ENCODE data around the gene KNG1. TPM values are rescaled to one million over a fixed set of nuclear protein-coding genes. Genes with fewer than 3 reads are reported as not detected.
A peak's percentile ranks its signal among the peaks of the same experiment; 100 is the strongest.

KNG1 gene
- total and polyA plus RNA-seq, 2 of the 8 experiments (the other 6 are each of a cell fraction or from before 2014, with no cell fraction given): 0.05 TPM; not detected in 1

DNA sequence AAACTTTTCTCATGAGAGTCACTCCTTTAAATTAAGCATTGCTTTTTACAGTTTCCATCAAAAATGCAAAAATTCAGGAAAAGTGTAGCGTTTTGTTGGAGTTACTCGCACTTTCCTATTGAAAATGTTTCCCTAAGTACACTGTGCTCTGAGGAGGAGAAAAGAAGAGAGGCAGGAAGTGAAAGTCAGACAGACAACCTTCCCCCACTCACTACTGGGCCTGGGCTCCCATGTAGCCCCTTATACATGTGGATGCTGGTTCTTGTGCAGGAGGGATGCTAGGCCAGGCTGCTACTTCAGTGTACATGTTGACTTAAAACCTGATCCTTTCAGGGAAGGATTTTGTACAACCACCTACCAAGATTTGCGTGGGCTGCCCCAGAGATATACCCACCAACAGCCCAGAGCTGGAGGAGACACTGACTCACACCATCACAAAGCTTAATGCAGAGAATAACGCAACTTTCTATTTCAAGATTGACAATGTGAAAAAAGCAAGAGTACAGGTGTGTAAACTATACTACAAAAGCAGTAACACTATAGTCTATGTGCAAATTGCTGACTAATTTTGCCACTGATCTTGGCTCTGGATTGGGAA is 15.1 kb downstream of the KNG1 start:
- Histone ChIP-seq H3K23ac (ENCODE audit: insufficient read length) (no peak overlapping the region), H3K36me3 (ENCODE audit: control insufficient read depth in 2 of 4, insufficient read depth in 4 of 4, low read length in 3 of 4) (no peaks in the 10 kb centered on the region), H3K9me3 (ENCODE audit: insufficient read depth in 2 of 2, low read depth in 1 of 2, low read length in 1 of 2) (no peaks in the 10 kb centered on the region), H2BK120ac (replicated peaks; ENCODE audit: low read depth, low read length) (no peak overlapping the region), H3K4me1 (replicated peaks in 1 of 4; ENCODE audit: control insufficient read depth in 3 of 4, insufficient read depth in 4 of 4, low read length in 3 of 4) (no peaks in the 10 kb centered on the region), H2BK15ac (ENCODE audit: low read length) (no peak overlapping the region), H3K4me3 (ENCODE audit: extremely low read depth in 1 of 4, insufficient read depth in 2 of 4, low read depth in 3 of 4, low read length in 4 of 4) (no peak overlapping the region), H3K4ac (replicated peaks; ENCODE audit: insufficient read length, low read depth, low read length) (no peak overlapping the region), H2AK5ac (ENCODE audit: low read depth, low read length) (no peak overlapping the region), H3K79me1 (ENCODE audit: low read depth, low read length) (no peaks in the 10 kb centered on the region), H3K56ac (replicated peaks; ENCODE audit: insufficient read length, low read depth, low read length) (no peak overlapping the region), H4K20me1 (replicated peaks in 1 of 2; ENCODE audit: control insufficient read depth in 1 of 2, insufficient read depth in 2 of 2, low read length in 2 of 2) (no peaks in the 10 kb centered on the region), H4K8ac (ENCODE audit: extremely low read depth, insufficient read depth, low read length) (no peak overlapping the region), H3K14ac (ENCODE audit: insufficient read length) (no peak overlapping the region), H3K9ac (replicated peaks in 1 of 4; ENCODE audit: extremely low read depth in 1 of 4, low read depth in 3 of 4, low read length in 3 of 4) (no peak overlapping the region), H2BK5ac (ENCODE audit: low read depth, low read length) (peak overlapping the region; percentile 29; the same call in 1 of the 2 replicates), H2BK12ac (ENCODE audit: low read depth, low read length) (no peak overlapping the region), H4K5ac (ENCODE audit: insufficient read length, low read depth, low read length) (no peak overlapping the region), H3K23me2 (ENCODE audit: low read depth, low read length) (no peaks in the 10 kb centered on the region), H3K4me2 (ENCODE audit: insufficient read depth in 1 of 2, low read depth in 2 of 2, low read length in 2 of 2) (no peak overlapping the region), H4K91ac (replicated peaks; ENCODE audit: insufficient read length, low read length) (peak overlapping the region; percentile 86), H3K18ac (ENCODE audit: extremely low read depth, low read length) (no peak overlapping the region), H3K27me3 (replicated peaks in 1 of 4; ENCODE audit: control insufficient read depth in 3 of 4, extremely low read depth in 1 of 4, insufficient read depth in 3 of 4, low read length in 3 of 4) (no peaks in the 10 kb centered on the region), H2AFZ (ENCODE audit: low read length) (peak overlapping the region; percentile 77; the same call in 1 of the 2 replicates), H3K27ac (ENCODE audit: low read depth, low read length) (no peak overlapping the region), H2BK20ac (ENCODE audit: low read length) (no peak overlapping the region), H3K79me2 (ENCODE audit: control insufficient read depth in 1 of 2, insufficient read depth in 2 of 2, low read length in 2 of 2) (no peaks in the 10 kb centered on the region)
- TF ChIP-seq CBX8 (IDR thresholded peaks at IDR 0.05; ENCODE audit: borderline replicate concordance, low read depth, low read length): no peak
- no peak for TF ChIP-seq EP300 (IDR thresholded peaks at IDR 0.05; ENCODE audit: borderline replicate concordance in 1 of 2, low read depth in 2 of 2, low read length in 2 of 2)
- TF ChIP-seq SIX5 (IDR thresholded peaks at IDR 0.05; ENCODE audit: low read depth, low read length): no peak
- no peak for TF ChIP-seq SP2 (IDR thresholded peaks at IDR 0.05; ENCODE audit: low read length)
- TF ChIP-seq JUND (IDR thresholded peaks at IDR 0.05; ENCODE audit: low read length): no peak
- no peak for TF ChIP-seq HDAC2 (IDR thresholded peaks at IDR 0.05; ENCODE audit: borderline replicate concordance in 1 of 2, low read depth in 2 of 2, low read length in 2 of 2)
- TF ChIP-seq TCF12 (IDR thresholded peaks at IDR 0.05; ENCODE audit: low read depth, low read length): no peak
- no peak for TF ChIP-seq POLR2A (IDR thresholded peaks at IDR 0.05; ENCODE audit: control extremely low read depth in 1 of 2, low read depth in 2 of 2, low read length in 2 of 2)
- TF ChIP-seq CTBP2 (IDR thresholded peaks at IDR 0.05; ENCODE audit: borderline replicate concordance, insufficient read depth, insufficient read length, low read length): no peak
- CTCF ChIA-PET (ENCODE audit: partially characterized antibody): interaction anchor here (1.1 to 1.6 kb wide), 2 partner anchors 12 to 19 kb away, joined by 3 read pairs; no protein-coding TSS in a partner anchor
- no peak for DNase-seq (ENCODE audit: low read depth in 1 of 2, low spot score in 2 of 2)
- 93% methylated on average over 4 of the region's 4 CpGs; no CpG with 5 or more reads in 1 of the 2 experiments for whole genome bisulfite sequencing, 2 experiments (ENCODE audit: extremely low coverage in 1 of 2, insufficient coverage in 1 of 2, insufficient read length in 1 of 2, insufficient replicate concordance in 2 of 2, low coverage in 1 of 2, low lambda C conversion rate in 2 of 2, missing lambda C conversion rate in 1 of 2)
- no peak for FAIRE-seq
- POLR2A ChIA-PET (ENCODE audit: partially characterized antibody): no interaction called here

Measured in H1 (cell line).